ENCODE data around the gene C1orf226. TPM values are rescaled to one million over a fixed set of nuclear protein-coding genes. Genes with fewer than 3 reads are reported as not detected.

Gene C1orf226
- polyA plus RNA-seq, 3 donors = 15.1 to 32.9 (median 19.7) TPM

DNA sequence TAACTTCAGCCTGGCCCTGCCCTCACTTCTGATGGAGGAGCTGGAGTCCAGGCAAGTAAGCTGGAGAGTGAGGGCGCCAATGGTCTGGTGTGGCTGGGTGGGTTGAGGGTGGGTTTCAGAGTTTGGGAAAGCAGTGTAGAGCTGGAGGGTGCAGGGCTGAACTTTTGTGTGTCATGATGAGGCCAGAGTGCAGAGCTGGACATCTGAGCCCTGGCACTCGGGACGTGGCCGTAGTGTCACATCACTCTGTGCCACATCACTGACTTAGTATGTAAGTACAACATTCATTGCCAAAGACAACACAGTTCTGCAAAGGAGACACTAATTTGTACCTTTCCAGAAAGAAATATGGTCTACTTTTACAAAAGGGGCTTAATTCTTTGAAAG lies 20.7 kb upstream of the C1orf226 start:
- no peak for DNase-seq (ENCODE audit: extremely low read depth in 1 of 11, low read depth in 9 of 11, low spot score in 4 of 11)

DNA sequence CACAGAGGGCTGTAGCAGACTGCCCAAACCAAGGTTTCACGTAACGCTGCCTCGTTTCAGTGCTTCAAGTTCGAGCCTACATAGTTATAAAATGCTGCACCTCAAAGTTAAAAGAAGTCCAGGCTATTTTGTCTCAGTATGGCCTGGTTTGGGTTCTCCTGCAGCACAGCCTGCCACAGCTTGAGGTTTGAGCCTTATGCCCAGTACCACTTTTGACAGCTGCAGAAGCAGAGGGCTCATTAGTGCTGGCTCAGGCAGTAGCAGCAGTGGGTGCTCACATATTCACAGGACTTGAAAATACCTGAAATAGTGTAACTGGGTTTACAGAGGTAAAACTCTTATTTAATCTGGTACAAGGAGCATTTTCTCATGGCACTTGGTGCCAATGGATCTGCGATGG lies 20.2 kb upstream of the C1orf226 start:
- no peak for DNase-seq (ENCODE audit: extremely low read depth in 1 of 11, low read depth in 9 of 11, low spot score in 4 of 11)

DNA sequence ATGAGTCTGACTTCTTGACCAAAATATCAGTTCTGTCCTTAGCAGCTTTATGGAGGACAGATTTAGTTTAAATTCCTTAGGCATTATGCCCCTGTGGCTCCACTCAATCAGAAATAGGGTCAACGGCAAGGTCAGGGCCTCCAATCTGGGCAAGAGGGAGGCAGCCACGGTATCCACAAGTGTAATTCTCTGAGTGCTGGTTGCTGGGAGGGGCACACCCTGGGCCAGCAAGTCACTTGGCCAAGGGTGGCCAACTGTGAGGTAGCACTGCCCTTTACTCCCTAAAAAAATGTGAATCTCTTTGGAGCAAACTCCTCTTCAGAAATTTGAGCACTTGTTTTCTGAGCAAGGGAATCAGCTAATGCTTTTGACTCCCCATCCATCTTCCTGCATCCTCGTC lies 17.7 kb upstream of the C1orf226 start:
- DNase-seq (ENCODE audit: extremely low read depth in 1 of 11, low read depth in 9 of 11, low spot score in 4 of 11) = no peak

DNA sequence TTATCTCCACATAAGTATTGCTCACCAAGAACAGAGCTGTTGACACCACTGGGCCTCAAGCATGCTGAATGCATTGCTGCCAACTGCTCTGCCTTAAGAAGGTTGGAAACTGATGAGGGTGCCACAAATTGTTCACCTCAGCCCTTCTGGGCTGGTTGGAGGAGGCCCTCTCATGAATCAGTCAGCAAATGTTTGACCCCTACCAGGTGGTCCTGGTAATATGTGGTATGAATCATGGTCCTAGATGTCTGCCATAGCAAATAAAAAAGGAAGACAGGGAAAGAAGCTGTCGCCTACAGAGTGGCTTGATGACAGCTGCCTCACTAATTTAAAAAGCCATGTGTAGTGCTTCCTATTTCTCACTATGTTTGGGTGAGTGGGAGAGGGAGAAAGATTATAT lies 17.0 kb upstream of the C1orf226 start:
- DNase-seq (ENCODE audit: extremely low read depth in 1 of 11, low read depth in 9 of 11, low spot score in 4 of 11) = no peak

DNA sequence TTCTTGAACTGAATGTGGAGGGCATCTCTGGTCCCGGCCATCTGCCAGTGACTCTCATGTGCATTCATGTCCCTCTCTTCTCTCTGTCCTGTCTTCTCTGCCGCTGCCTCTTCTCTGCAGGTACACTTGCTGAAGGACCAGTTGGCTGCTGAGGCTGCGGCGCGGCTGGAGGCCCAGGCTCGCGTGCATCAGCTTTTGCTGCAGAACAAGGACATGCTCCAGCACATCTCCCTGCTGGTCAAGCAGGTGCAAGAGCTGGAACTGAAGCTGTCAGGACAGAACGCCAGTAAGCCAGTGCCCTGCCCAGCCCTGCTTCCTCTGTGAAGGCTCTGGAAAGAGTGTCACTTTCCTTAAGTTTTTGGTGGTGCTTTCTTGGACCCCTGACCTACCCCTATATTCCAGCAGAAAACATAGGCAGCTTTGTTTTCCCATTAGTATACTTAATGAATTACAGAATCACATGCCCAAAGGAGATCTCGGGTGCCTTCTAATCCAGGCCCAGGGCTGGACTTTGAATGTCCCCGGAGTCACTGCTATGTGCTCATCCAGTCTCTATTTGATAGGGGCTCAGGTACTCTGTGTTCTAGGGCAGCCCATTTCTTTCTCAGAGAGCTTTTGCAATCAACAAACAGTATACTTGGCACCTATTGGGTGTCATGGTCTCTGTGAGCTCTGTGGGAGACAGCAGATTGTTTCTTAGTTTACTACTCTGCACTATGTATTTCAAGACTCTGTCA lies 16.1 kb upstream of the C1orf226 start:
- DNase-seq (ENCODE audit: extremely low read depth in 1 of 11, low read depth in 9 of 11, low spot score in 4 of 11) = no peak

DNA sequence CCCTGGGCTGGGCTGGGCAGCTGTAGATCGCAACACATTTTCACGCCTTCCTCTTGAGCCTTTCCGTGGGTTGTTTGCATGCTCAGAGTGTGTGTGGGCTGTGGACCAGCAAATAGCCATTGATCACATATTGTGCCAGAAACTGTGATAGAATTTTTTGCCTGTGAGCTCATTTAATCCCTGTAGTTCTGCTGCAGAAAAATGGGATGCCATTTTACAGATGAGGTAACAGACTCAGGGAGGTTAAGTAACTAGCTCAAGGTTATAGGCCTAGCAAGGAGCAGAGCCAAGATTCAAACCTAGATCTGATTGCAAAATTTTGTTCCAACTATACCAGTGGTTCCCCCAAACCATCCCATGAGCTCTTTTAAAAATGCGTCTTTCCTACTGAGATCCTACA lies 15.4 kb upstream of the C1orf226 start:
- no peak for DNase-seq (ENCODE audit: extremely low read depth in 1 of 11, low read depth in 9 of 11, low spot score in 4 of 11)

DNA sequence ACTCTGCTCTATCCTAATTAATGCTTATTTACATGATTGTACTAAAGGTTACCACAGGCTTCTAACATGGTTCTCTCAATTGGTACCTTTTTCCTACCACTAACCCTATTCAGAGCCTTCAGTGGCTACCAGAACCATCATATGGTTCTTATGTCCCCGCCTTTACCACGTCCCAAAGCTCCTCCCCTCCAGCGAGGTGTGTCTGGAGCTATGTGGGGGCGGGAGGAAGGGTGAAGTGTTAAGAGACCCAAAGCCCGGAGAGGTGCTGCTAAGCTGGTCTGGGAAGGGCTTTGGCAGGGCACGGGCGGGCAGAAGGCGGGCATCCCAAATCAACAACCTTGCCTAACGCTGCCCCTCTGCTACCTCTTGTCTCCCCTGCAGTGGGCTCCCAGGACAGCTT lies 14.9 kb upstream of the C1orf226 start:
- no peak for DNase-seq (ENCODE audit: extremely low read depth in 1 of 11, low read depth in 9 of 11, low spot score in 4 of 11)

DNA sequence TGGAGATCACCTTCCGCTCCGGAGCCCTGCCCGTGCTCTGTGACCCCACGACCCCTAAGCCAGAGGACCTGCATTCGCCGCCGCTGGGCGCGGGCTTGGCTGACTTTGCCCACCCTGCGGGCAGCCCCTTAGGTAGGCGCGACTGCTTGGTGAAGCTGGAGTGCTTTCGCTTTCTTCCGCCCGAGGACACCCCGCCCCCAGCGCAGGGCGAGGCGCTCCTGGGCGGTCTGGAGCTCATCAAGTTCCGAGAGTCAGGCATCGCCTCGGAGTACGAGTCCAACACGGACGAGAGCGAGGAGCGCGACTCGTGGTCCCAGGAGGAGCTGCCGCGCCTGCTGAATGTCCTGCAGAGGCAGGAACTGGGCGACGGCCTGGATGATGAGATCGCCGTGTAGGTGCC lies 14.5 kb upstream of the C1orf226 start:
- no peak for DNase-seq (ENCODE audit: extremely low read depth in 1 of 11, low read depth in 9 of 11, low spot score in 4 of 11)

DNA sequence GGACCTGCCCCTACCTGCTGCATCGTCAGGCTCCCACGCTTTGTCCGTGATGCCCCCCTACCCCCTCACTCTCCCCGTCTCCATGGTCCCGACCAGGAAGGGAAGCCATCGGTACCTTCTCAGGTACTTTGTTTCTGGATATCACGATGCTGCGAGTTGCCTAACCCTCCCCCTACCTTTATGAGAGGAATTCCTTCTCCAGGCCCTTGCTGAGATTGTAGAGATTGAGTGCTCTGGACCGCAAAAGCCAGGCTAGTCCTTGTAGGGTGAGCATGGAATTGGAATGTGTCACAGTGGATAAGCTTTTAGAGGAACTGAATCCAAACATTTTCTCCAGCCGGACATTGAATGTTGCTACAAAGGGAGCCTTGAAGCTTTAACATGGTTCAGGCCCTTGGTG lies 13.8 kb upstream of the C1orf226 start:
- DNase-seq (ENCODE audit: extremely low read depth in 1 of 11, low read depth in 9 of 11, low spot score in 4 of 11) = no peak

DNA sequence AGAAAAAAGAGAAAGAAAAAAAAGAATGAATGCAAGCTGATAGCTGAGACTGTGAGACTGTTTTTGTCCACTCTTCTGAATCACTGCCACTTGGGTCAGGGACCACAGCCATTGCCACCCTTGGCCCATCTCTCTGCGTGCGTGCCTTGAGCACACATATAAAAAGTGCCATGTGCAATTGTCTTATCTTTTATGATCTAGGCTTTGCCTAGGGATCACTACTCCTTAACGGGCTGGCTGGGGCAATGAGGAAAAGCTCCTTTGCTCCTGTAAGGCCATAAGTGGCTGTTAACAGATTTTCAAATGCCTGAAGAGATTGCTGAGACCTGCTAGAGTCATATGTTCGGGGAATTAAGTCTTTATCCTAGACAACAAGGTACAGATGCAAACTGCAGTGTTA lies 13.1 kb upstream of the C1orf226 start:
- no peak for DNase-seq (ENCODE audit: extremely low read depth in 1 of 11, low read depth in 9 of 11, low spot score in 4 of 11)

DNA sequence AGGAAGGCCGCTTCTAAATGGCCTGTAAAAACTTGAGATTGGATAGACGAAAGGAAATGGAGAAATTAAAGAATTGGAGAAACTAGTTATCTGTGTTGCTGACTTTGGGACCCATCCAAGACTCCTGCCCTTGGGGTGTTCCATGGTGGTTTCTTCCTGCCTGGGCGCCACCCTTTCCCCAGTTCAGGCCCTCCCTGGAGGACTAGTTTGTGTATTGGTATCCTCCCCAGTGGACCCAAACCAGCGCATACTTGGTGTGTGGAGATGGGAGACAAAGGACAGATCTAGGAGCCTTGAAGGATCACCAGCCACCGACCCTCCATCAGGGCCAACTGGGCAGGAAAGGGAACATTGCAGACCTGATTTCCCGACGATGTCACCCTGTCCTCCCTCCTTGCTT lies 12.0 kb upstream of the C1orf226 start:
- no peak for DNase-seq (ENCODE audit: extremely low read depth in 1 of 11, low read depth in 9 of 11, low spot score in 4 of 11)

DNA sequence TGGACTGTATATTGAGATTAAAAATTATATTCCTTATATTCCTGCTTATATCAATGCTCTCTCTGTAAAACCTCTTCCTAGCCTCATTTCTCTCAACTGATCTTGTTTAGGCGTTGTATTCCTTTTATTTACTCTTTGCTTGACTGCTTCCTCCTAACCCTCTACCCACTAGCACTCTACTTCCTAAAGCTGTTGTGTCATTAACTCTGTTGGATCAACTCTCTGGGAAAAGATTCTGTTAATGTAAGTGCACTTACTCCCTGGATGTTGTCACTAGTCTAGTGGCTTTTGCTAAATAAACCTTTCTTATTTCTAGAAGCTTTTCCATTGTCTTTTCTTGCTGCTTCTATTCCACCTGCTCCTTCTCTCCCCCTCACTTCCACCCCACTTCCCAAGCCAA lies 11.4 kb upstream of the C1orf226 start:
- DNase-seq (ENCODE audit: extremely low read depth in 1 of 11, low read depth in 9 of 11, low spot score in 4 of 11) = no peak

DNA sequence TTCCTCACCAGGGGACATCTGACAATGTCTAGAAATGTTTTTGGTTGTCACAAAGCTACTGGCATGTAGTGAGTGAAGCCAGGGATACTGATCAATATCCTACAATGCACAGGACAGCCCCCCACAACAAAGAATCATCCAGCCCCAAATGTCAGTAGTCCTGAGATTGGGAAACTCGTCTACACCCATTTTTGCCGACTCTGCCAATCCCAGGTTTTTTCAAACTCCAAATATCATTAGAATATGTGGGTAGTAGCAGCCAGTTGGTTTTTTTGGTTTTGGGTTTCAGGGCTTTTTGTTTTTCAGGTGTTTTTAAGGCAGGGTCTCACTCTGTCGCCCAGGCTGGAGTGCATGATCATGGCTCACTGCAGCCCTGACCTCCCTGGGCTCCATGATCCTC lies 10.8 kb upstream of the C1orf226 start:
- DNase-seq (ENCODE audit: extremely low read depth in 1 of 11, low read depth in 9 of 11, low spot score in 4 of 11) = no peak

DNA sequence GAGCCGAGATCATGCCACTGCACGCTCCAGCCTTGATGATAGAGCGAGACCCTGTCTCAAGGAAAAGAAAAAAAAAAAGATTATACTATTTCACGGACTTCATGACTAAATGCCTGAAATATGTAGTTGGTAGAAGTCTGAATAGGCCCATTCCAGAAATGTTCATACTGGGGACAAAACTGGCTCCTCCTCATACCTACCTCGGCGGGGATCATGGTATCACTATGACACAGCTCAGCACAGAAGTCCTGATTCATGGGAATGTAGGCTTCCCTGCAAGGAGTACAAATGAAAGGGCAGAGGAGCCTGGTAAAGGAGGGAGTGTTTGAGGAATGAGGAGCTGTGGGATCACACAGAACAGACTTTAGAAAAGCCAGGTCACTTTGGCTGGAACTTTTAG lies 9.9 kb upstream of the C1orf226 start:
- no peak for DNase-seq (ENCODE audit: extremely low read depth in 1 of 11, low read depth in 9 of 11, low spot score in 4 of 11)

DNA sequence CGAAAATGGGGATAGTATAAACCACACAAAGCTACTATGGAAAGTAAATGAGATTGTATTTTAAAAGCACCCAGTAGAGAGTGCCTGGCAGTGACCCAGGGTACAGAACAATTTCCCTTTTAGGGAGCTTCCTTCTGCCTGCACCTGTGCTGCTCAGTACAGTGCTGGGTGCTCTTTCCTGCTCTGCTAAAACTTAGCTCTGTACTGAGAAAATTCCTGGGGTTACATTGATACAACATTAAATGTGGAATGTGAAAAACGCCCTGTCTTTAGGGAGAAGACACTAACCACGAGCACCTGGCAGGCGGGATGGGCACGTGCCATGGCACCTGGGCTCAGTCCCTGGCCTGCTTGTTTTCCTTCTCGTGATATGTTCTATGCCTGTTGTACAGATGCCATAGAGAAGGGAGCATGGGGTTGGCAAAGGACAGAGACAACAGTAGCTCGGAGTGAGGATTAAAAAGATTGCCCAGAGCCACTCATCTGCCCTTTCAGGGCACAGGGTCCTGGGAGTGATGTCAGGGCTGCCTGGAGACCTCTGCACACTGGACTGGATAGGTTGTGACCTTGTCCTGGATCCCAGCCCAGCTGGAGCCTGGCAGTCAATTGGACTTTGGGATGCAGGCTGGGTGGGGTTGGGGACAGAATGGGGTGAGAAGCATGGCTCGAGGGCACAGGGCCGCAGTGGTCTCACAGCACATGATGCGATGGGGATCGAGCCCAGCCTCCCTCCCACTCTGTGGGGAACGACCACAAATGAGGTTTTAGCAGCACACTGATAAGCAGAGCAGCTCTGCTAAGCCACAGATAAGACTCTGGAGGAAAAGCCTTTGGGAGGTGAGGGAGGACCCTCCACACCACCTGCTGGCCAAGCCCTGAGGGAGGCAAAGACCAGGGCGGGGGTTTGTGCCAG lies 9.1 kb upstream of the C1orf226 start:
- no peak for DNase-seq (ENCODE audit: extremely low read depth in 1 of 11, low read depth in 9 of 11, low spot score in 4 of 11)

DNA sequence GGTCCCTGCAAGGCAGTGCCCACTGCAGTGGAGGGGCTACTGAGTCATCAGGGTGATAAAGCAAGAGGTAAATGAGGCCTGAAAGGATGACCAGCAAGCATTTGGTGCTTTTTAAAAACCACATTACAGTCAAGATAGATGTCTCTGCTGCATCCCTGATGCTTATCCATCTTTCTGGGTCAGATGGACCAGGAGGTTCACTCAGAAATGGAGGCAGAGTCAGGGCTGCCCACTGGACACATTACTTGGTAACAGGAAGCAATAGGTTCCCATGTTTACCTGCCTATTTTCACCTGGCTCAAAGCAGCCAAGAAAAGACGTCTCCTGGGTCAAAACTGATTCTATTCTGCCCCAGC lies 8.5 kb upstream of the C1orf226 start:
- no peak for DNase-seq (ENCODE audit: extremely low read depth in 1 of 11, low read depth in 9 of 11, low spot score in 4 of 11)

DNA sequence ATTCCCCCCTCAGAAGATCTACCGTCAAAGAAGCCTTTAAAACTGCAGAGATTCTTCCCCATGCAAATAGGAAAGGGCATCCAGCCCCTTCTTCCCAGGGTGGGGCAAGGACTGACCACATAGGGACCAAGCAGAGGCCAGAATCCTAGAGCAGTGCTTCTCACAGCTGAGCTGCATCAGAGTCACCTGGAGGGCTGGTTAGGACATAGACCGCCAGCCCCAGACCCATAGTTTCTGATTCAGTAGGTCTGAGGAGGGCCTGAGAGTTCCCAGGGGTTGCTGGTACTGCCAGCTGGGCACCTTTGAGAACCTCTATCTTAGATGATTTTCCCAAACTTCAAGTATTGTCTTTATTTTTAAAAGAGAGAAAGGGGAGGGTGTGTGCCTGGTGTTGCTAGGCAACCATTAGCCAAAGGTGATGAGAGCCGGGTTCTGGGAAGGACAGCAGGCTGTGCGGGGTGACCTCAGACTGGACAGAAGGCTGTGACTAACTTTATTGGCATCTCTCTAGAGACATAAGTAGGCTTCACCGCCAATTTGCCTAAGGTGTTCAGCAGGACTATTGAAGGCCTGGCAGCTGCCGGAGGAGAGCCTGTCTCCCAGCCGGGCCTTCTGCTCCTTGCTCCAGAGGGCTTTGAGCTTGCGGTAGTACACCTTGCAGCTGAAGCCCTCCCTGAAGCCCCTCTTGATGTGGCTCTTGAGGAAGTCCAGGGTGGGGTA lies 7.8 kb upstream of the C1orf226 start:
- no peak for DNase-seq (ENCODE audit: extremely low read depth in 1 of 11, low read depth in 9 of 11, low spot score in 4 of 11)

DNA sequence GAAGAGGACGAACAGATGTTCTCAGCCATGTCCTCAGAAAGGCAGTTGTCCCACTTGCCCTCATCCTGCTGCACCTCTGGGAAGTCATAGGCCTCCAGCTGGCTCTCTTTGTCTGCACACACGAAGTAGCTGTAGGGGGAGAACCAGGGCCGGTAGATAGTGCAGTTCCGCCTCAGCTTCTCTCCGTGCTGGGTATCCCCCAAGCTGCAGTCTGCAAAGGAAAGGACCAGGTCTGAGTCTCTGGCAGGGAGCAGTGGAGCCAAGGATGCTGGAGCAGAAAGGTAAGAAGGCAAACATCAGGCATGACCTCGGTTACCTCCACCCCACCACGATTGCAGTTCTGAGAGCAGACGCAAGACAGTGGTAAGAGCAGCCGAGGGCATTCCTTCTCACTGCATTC lies 7.1 kb upstream of the C1orf226 start:
- DNase-seq (ENCODE audit: extremely low read depth in 1 of 11, low read depth in 9 of 11, low spot score in 4 of 11) = no peak

DNA sequence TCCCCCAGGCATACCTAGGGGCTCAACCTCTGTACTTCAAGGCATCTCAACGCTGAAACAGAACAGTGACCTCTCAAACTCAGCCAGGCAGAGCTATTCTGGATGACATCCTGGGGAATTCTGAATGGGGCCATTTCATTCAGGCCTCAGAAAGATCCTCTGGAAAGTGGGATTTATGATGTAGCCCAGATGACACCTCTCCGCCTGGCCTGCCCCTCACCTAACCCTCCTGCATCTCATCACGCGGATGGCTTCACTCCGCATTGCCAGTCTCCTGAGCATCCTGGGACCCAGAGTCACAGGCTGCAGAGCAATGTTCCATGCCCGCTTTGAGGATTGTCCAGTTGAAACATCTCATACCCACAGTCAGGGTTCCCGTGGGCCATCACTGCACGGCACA lies 6.1 kb upstream of the C1orf226 start:
- no peak for DNase-seq (ENCODE audit: extremely low read depth in 1 of 11, low read depth in 9 of 11, low spot score in 4 of 11)

DNA sequence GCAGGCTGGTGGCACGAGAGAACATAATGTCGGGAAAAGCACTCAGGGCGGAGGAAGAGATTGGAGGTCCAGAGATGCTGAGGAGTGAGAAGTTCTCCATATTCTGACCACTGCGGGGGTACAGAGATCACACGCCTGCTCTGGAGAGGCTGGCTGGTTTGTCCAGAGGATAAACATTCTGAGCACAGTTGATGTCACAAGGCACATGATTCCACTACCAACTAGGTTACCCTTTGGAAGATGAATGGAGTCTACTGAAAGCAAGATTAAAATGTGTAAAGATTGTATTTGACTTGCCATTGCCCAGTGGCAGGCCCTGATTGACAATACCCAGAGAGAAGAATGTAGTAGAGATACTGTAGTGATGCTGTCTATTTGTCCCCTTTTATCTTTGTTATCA lies 4.8 kb upstream of the C1orf226 start, which contains the start of gene SPATA46:
TSS of gene SPATA46 (minus strand) at position 164 of the 400 bp plus-strand sequence. CDS start at position 100, 64 bp downstream.
- DNase-seq (ENCODE audit: extremely low read depth in 1 of 11, low read depth in 9 of 11, low spot score in 4 of 11) = no peak

Data from renal cortex interstitium (tissue), 11 donors.